ENCODE results near the gene PRICKLE4.
"Not testable (repeated sequence)": the region's sequence is repeated elsewhere in the genome, so short reads cannot be mapped to it uniquely, and the experiment has no call there.

PRICKLE4 gene

DNA sequence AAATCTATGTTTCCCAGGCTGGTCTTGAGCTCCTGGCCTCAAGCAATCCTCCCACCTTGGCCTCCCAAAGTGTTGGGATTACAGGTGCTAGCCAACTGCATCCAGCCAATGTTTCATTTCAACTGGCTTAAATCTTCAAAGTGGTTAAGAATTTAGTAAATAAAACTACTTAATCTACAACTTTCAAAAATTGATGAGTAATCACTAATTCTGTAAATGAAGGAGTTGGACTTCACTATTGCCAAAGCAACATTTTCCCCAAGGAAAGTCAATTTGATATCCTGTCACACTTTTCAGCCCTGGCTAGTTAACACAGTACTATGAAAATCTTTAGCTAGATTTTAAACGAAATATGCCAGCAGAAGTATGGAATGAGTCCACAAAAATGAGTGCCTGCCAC lies 10.7 kb downstream of the PRICKLE4 start:
- H3K36me3 Mint-ChIP-seq = peaks cover 6% of the 10 kb centered on the region
- H3K9me3 Mint-ChIP-seq (ENCODE audit: low read depth) = no peaks in the 10 kb centered on the region
- no peaks in the 10 kb centered on the region for H3K27me3 Mint-ChIP-seq
- H3K27ac Mint-ChIP-seq = no peak overlapping the region
- H3K4me3 Mint-ChIP-seq = no peak overlapping the region
- H3K4me1 Mint-ChIP-seq (ENCODE audit: low read depth) = peaks cover 18% of the 10 kb centered on the region

GRCh38 chr6:41791984-41792383 lies 11.4 kb downstream of the PRICKLE4 start:
- no peak overlapping the region for H3K27ac Mint-ChIP-seq

DNA sequence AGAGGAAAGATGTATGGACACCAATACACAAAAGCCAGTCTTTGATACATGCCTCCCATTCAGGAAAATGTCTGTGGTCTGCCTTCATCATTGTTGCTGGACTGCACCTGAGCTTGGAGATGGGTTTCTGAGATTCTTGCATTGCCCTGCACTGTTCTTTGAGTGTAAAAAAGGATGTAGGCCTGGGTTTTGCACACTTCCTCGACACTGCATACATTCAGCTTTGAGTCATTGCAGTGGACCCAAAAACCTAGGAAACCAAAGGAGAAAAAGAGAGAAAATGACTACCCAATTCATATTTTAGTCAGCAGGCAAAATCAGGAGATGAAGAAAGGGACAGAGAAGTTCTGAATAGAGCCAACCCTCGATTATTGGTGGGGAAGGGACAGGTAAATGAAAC lies 15.9 kb downstream of the PRICKLE4 start:
- H3K9me3 Mint-ChIP-seq (ENCODE audit: low read depth) = no peaks in the 10 kb centered on the region
- no peak overlapping the region for H3K4me3 Mint-ChIP-seq
- no peaks in the 10 kb centered on the region for H3K27me3 Mint-ChIP-seq
- no peak overlapping the region for H3K27ac Mint-ChIP-seq
- H3K36me3 Mint-ChIP-seq = no peaks in the 10 kb centered on the region
- peaks cover 3% of the 10 kb centered on the region for H3K4me1 Mint-ChIP-seq (ENCODE audit: low read depth)

More at GRCh38 chr6:41791984-41792383, 11.4 kb downstream of the PRICKLE4 start:
- Mint-ChIP-seq H3K4me1 (ENCODE audit: low read depth) (peaks cover 18% of the 10 kb centered on the region), H3K9me3 (ENCODE audit: low read depth) (no peaks in the 10 kb centered on the region), H3K27me3 (no peaks in the 10 kb centered on the region), H3K36me3 (peaks cover 6% of the 10 kb centered on the region), H3K4me3 (no peak overlapping the region)

- no peaks in the 10 kb centered on the region for H3K4me1 Mint-ChIP-seq (ENCODE audit: low read depth)
- H3K36me3 Mint-ChIP-seq = no peaks in the 10 kb centered on the region
- H3K9me3 Mint-ChIP-seq (ENCODE audit: low read depth) = no peaks in the 10 kb centered on the region
- no peak overlapping the region for H3K27ac Mint-ChIP-seq
- H3K27me3 Mint-ChIP-seq = no peaks in the 10 kb centered on the region
- H3K4me3 Mint-ChIP-seq = no peak overlapping the region
Observed at GRCh38 chr6:41798901-41799558, 18.4 kb downstream of the PRICKLE4 start.

DNA sequence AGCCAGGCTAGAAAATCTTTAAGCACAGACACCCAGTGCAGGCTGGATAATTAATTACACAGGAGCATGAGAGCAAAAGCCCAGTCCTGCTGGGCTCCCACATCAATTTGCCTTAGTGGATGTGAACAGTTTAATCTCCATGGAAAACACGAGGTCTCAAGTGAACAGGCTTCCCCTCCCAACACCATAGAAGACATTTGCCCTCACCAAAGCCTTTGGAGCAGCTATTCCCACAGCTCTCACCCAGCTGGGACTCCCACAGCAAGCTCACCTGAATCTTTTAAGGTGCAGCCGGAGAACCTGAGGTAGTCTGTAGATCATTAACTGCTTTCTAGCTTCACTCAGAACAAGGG lies 19.0 kb downstream of the PRICKLE4 start:
- Mint-ChIP-seq H3K27me3 (no peaks in the 10 kb centered on the region), H3K36me3 (no peaks in the 10 kb centered on the region), H3K4me3 (no peak overlapping the region), H3K9me3 (ENCODE audit: low read depth) (no peaks in the 10 kb centered on the region), H3K4me1 (ENCODE audit: low read depth) (no peaks in the 10 kb centered on the region), H3K27ac (no peak overlapping the region)

DNA sequence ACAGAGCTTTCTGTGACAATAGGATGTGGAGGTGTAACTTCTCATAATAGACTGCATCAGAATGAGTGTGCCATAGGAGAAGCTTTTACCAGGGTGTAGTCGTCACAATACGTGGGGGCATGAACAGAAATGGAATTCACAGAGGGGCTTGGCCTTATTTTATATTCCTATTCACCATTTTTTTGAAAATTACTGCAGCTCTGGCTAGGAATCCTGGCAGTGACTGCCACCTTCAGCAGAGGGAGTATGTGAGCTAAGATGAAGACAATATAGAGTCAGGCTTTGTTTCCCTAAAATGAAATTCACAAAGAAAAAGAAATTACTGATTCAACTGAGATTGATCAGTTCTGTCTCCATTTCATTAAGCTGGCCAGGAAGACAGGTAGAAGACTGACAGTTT lies 20.8 kb downstream of the PRICKLE4 start:
- Mint-ChIP-seq H3K4me1 (ENCODE audit: low read depth) (no peaks in the 10 kb centered on the region), H3K36me3 (no peaks in the 10 kb centered on the region)

DNA sequence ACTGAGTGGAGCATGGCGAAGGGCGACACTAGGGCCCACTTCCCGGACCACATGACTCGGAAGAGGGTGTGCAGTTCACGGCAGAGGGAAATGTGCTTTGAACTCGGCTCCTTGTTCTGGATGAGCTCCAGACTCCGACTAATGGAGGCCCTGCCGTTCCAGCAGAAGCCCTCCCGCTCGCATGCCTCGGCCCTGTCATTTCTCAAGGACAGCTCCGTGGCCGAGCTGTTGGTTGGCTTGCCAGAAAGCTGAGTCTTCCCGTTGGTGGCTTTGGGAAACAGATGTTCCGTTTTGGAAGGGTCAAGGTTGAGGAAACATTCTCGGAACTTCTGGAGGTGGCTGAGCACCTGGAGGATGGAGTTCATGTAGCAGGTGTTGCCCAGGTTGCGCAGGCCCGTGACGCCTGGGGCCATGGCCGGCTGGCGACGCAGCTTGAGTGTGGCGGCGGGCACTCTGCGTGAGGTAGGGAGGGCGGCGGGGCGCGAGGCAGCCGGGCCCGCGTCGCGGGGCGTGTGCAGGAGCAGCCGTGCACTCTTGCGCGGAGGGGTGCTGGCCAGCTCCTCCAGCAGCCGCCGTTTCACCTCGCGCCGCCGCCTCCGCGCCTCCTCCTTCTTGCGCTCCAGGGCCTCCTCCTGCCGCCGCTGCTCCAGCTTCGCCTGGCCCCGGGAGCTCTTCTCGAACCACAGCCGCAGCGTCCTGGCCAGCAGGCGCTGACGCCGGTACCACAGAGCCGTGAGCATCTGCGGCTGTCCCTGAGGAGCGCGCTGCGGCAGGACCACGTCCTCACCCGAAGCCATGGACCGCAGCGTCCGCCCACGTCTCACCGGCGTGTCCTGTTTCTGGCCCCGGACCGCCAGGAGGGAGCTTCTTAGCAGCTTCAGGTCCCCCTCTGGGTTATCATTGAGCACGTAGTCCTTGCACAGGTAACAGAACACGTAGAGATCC lies 25.5 kb downstream of the PRICKLE4 start:
- Mint-ChIP-seq H3K9me3 (ENCODE audit: low read depth) (no peaks in the 10 kb centered on the region), H3K4me3 (no peak overlapping the region), H3K27me3 (no peaks in the 10 kb centered on the region), H3K4me1 (ENCODE audit: low read depth) (no peaks in the 10 kb centered on the region), H3K36me3 (no peaks in the 10 kb centered on the region), H3K27ac (no peak overlapping the region)

More for the DNA sequence above, 20.8 kb downstream of the PRICKLE4 start:
- Mint-ChIP-seq H3K4me3 (no peak overlapping the region), H3K27ac (no peak overlapping the region), H3K27me3 (no peaks in the 10 kb centered on the region), H3K9me3 (ENCODE audit: low read depth) (no peaks in the 10 kb centered on the region)

DNA sequence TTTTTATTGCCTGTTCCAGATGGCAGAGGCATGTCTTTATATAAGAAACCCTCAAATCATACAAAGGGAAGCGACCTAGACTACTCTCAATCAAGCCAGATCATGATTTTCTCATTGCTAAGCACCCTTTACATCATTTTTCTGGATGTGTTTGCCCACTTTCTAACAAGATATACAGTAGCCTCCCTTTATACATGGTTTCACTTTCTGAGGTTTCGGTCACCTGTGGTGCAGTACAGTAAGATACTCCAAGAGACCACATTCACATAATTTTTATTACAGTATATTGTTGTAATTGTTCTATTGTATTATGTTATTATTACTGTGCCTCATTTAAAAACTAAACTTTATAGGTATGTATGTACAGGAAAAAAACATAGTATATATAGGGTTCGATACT lies 30.5 kb downstream of the PRICKLE4 start:
- no peaks in the 10 kb centered on the region for H3K4me1 Mint-ChIP-seq (ENCODE audit: low read depth)
- H3K27me3 Mint-ChIP-seq = no peaks in the 10 kb centered on the region
- H3K27ac Mint-ChIP-seq = no peak overlapping the region
- H3K9me3 Mint-ChIP-seq (ENCODE audit: low read depth) = no peaks in the 10 kb centered on the region
- H3K36me3 Mint-ChIP-seq = no peaks in the 10 kb centered on the region
- no peak overlapping the region for H3K4me3 Mint-ChIP-seq

DNA sequence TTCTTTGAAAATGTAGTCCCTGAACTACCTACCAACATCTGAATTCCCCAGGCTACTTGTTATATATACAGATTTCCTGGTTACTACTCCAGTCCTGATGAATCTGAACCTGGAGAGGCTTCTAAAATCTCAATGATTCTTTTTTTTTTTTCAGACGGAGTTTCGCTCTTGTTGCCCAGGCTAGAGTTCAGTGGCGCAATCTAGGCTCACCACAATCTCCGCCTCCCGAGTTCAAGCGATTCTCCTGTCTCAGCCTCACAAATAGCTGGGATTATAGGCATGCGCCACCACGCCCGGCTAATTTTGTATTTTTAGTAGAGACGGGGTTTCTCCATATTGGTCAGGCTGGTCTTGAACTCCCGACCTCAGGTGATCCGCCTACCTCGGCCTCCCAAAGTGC lies 31.4 kb downstream of the PRICKLE4 start:
- H3K36me3 Mint-ChIP-seq; H3K9me3 Mint-ChIP-seq (ENCODE audit: low read depth); H3K27ac Mint-ChIP-seq; H3K4me1 Mint-ChIP-seq (ENCODE audit: low read depth); H3K27me3 Mint-ChIP-seq; H3K4me3 Mint-ChIP-seq: not testable (repeated sequence)

DNA sequence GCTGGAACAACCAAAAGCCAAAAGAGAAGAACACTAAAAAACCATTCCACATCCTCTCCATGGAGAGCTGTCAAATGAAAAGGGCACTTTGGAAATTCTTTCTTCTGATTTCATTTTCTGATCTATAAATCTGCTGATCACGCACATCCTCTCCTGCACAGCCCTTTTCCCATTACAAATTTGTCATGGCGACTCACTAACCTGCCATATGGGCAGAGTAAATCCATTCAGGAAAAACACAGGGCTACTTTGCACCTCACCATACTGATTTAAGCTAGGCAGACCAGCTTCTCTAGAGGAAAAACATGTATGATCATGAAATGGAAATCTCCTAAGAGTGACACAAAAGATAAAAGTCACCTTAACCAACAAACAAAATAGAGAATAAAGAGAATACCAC lies 32.9 kb downstream of the PRICKLE4 start:
- Mint-ChIP-seq H3K4me1 (ENCODE audit: low read depth) (no peaks in the 10 kb centered on the region), H3K27me3 (no peaks in the 10 kb centered on the region), H3K36me3 (no peaks in the 10 kb centered on the region), H3K9me3 (ENCODE audit: low read depth) (no peaks in the 10 kb centered on the region), H3K27ac (no peak overlapping the region), H3K4me3 (no peak overlapping the region)

DNA sequence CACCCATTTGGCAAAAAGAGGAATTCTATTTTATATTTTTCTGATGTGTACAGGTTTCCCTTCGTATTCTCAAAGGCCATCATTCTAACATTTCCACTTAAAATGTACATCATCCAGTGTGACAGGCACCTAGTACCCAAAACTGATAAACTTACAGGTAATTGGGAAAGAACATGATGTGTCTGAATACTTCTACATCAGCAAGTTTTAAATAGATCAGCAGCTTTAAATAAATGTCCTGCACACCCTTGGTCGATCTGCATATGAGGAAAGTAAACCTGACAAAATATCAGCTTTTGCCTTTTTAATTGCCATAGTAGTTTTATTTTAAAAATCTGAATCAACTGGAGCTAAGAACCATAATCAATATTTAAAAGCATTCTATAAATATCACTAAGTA lies 33.4 kb downstream of the PRICKLE4 start:
- Mint-ChIP-seq H3K4me3 (no peak overlapping the region), H3K36me3 (no peaks in the 10 kb centered on the region), H3K9me3 (ENCODE audit: low read depth) (no peaks in the 10 kb centered on the region), H3K27ac (no peak overlapping the region), H3K27me3 (no peaks in the 10 kb centered on the region), H3K4me1 (ENCODE audit: low read depth) (no peaks in the 10 kb centered on the region)

- H3K27ac Mint-ChIP-seq = no peak overlapping the region
- no peaks in the 10 kb centered on the region for H3K4me1 Mint-ChIP-seq (ENCODE audit: low read depth)
- H3K9me3 Mint-ChIP-seq (ENCODE audit: low read depth) = no peaks in the 10 kb centered on the region
- H3K27me3 Mint-ChIP-seq = no peaks in the 10 kb centered on the region
- no peak overlapping the region for H3K4me3 Mint-ChIP-seq
- H3K36me3 Mint-ChIP-seq = no peaks in the 10 kb centered on the region
Observed at GRCh38 chr6:41814629-41815028, 34.0 kb downstream of the PRICKLE4 start.

GRCh38 chr6:41815587-41815986 lies 35.0 kb downstream of the PRICKLE4 start:
- Mint-ChIP-seq H3K9me3 (ENCODE audit: low read depth) (no peaks in the 10 kb centered on the region), H3K4me3 (no peak overlapping the region), H3K36me3 (no peaks in the 10 kb centered on the region), H3K27me3 (no peaks in the 10 kb centered on the region), H3K4me1 (ENCODE audit: low read depth) (no peaks in the 10 kb centered on the region), H3K27ac (no peak overlapping the region)

DNA sequence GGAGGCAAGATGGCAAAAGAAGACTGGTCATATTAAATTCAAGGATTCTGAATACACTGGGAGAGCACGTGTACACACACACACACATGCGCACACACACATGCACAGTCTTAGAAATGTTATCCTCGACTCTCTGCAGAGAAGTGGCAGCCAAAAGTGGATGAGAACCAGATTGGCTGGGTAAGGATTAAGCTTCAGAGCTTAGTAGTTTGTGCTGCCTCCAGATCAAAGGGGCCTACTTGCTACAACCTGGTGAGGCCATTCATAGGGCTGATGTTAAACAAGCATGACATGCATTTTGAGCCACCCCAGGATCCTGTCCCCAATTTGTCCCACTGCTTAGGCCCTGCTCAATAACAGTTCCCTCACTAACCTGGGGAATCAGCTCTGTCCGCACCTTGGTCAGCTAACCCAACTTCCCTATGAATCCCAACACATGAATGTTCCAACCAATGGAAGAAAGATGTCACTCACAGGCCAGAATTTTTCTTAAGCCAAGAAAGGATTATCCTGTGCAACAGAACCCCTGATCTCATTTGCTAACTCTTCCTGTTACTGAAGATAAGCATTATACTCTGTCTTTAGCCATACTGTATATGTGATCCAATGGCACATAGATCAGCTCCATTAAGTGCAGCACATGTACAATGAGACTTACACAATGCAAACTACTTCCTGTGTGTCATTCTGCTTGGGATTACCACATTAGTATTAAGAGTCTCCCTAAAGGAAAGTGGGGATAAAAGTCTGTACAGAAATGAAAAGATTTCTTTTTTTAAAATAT lies 37.9 kb downstream of the PRICKLE4 start:
- no peak overlapping the region for H3K27ac Mint-ChIP-seq

GRCh38 chr6:41821266-41821665 lies 40.7 kb downstream of the PRICKLE4 start:
- H3K27me3 Mint-ChIP-seq = no peaks in the 10 kb centered on the region
- no peaks in the 10 kb centered on the region for H3K4me1 Mint-ChIP-seq (ENCODE audit: low read depth)
- no peaks in the 10 kb centered on the region for H3K9me3 Mint-ChIP-seq (ENCODE audit: low read depth)
- H3K27ac Mint-ChIP-seq = no peak overlapping the region
- no peaks in the 10 kb centered on the region for H3K36me3 Mint-ChIP-seq
- H3K4me3 Mint-ChIP-seq = no peak overlapping the region

More for the DNA sequence above, 37.9 kb downstream of the PRICKLE4 start:
- Mint-ChIP-seq H3K4me1 (ENCODE audit: low read depth) (no peaks in the 10 kb centered on the region), H3K4me3 (no peak overlapping the region), H3K27me3 (no peaks in the 10 kb centered on the region), H3K9me3 (ENCODE audit: low read depth) (no peaks in the 10 kb centered on the region), H3K36me3 (no peaks in the 10 kb centered on the region)

Data from activated naive CD8-positive, alpha-beta T cell (primary cell).